DMS153 treated with DMSO at 0.1 percent for 48 hours (cell line): Measurements from ENCODE around the gene IFT27.
"Not testable (repeated sequence)": the region's sequence is repeated elsewhere in the genome, so short reads cannot be mapped to it uniquely, and the experiment has no call there.

Experiments used
- DNase-seq: peaks from one replicate; lab custom pipeline; 2025; ENCODE audit not compliant: unreplicated experiment; lab: John Stamatoyannopoulos, UW

Gene IFT27

GRCh38 chr22:36744791-36745190 lies 31.1 kb downstream of the IFT27 start:
- no peak for DNase-seq

GRCh38 chr22:36744413-36744765 lies 31.5 kb downstream of the IFT27 start:
- DNase-seq: no peak

GRCh38 chr22:36743591-36744412 lies 32.1 kb downstream of the IFT27 start:
- no peak for DNase-seq

GRCh38 chr22:36743011-36743410 lies 32.9 kb downstream of the IFT27 start:
- DNase-seq: no peak

GRCh38 chr22:36741968-36742367 lies 34.0 kb downstream of the IFT27 start:
- DNase-seq: no peak

GRCh38 chr22:36741204-36741793 lies 34.6 kb downstream of the IFT27 start:
- no peak for DNase-seq

GRCh38 chr22:36740716-36741115 lies 35.2 kb downstream of the IFT27 start:
- no peak for DNase-seq

GRCh38 chr22:36739185-36739584 lies 36.7 kb downstream of the IFT27 start:
- DNase-seq: no peak

GRCh38 chr22:36738416-36739020 lies 37.4 kb downstream of the IFT27 start:
- DNase-seq: no peak

GRCh38 chr22:36737776-36738175 lies 38.1 kb downstream of the IFT27 start:
- DNase-seq: no peak

- DNase-seq: no peak
Measured at GRCh38 chr22:36736701-36737320, 39.1 kb downstream of the IFT27 start.

- no peak for DNase-seq
Measured at GRCh38 chr22:36734171-36735058, 41.5 kb downstream of the IFT27 start.

- DNase-seq: no peak
Measured at GRCh38 chr22:36733271-36733670, 42.6 kb downstream of the IFT27 start.

GRCh38 chr22:36732609-36733008 lies 43.3 kb downstream of the IFT27 start:
- no peak for DNase-seq

GRCh38 chr22:36731916-36732315 lies 44.0 kb downstream of the IFT27 start:
- no peak for DNase-seq

GRCh38 chr22:36731321-36731720 lies 44.6 kb downstream of the IFT27 start:
- not testable (repeated sequence) for DNase-seq

GRCh38 chr22:36730176-36730858 lies 45.6 kb downstream of the IFT27 start:
- no peak for DNase-seq

- no peak for DNase-seq
Measured at GRCh38 chr22:36729321-36729720, 46.6 kb downstream of the IFT27 start.

- no peak for DNase-seq
Measured at GRCh38 chr22:36728505-36728904, 47.4 kb downstream of the IFT27 start.

GRCh38 chr22:36727927-36728488 lies 47.9 kb downstream of the IFT27 start:
- DNase-seq: no peak
